ENCODE data around the gene RIN3.

- TF ChIP-seq, protein P1, sequence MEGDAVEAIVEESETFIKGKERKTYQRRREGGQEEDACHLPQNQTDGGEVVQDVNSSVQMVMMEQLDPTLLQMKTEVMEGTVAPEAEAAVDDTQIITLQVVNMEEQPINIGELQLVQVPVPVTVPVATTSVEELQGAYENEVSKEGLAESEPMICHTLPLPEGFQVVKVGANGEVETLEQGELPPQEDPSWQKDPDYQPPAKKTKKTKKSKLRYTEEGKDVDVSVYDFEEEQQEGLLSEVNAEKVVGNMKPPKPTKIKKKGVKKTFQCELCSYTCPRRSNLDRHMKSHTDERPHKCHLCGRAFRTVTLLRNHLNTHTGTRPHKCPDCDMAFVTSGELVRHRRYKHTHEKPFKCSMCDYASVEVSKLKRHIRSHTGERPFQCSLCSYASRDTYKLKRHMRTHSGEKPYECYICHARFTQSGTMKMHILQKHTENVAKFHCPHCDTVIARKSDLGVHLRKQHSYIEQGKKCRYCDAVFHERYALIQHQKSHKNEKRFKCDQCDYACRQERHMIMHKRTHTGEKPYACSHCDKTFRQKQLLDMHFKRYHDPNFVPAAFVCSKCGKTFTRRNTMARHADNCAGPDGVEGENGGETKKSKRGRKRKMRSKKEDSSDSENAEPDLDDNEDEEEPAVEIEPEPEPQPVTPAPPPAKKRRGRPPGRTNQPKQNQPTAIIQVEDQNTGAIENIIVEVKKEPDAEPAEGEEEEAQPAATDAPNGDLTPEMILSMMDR (IDR thresholded peaks at IDR 0.05) = no peak
- no peak for TF ChIP-seq TCF7L2 (IDR thresholded peaks at IDR 0.05; ENCODE audit: low read depth, low read length)
Observed at GRCh38 chr14:92544051-92544720, 30.6 kb downstream of the RIN3 start.

Measured in Panc1 (cell line).